HG03097 (cell line): Measurements from ENCODE around the gene CNTN3.

Source experiments
- ATAC-seq: cut with Tn5 transposase; IDR thresholded peaks from one replicate; pipeline ENCODE4 v1.9.1; 2021; ENCODE audit not compliant: unreplicated experiment, low FRiP score

CNTN3 gene

DNA sequence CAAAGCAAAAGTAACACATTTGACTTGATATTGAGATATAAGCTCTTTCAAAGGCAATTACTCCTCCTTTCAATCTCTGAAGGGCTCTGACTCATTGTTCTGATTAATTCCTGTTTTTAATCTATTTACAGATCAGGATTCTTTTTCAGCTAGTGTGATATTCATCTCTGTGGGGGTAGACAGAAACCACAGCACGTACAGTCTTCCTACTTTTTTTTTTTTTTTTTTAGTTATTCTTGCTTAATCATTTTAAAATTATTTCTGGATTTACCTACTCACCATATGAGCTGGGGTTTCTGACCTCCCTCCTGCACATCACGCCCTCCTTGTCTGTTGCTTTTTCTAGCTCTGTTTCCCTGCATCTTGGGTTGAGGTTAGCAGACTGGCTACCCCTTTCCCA is 1.4 kb downstream of the CNTN3 start:
- ATAC-seq, result no peak

DNA sequence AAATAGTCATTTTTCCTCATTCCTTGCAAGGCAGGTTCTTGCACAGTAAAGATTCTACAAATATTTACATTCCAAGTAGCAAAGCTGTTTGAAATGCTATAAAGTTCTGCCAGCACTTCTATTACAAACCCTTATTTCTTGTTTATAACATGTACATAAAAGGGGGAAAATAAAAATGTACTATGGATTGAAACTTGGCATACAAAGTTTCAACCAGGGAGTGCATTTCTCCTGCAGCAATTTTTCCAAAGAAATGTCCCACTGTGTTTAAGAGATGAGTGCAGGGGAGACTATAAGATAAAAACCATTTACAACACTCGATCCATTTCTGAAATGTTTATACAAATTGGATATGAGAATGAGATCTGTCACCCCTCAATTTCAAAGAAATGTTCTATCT is 3.3 kb downstream of the CNTN3 start:
- ATAC-seq, result no peak

DNA sequence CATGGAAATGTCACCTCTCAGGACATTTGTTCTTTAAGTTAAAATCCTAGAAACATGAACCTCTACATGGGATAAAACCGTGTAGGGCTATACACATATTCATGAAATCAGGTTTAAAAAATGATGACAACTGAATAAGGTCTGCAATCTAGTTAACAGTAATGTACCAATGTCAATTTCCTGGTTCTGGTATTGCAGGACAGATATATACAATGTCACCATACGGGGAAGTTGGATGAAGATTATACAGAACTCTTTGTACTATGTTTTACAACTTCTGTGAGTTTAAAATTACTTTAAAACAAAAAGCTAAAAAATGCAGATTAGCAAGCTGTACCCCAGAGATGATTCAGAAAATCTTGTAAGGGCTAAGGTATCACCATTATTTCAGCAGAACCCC is 6.7 kb downstream of the CNTN3 start:
- no peak for ATAC-seq

DNA sequence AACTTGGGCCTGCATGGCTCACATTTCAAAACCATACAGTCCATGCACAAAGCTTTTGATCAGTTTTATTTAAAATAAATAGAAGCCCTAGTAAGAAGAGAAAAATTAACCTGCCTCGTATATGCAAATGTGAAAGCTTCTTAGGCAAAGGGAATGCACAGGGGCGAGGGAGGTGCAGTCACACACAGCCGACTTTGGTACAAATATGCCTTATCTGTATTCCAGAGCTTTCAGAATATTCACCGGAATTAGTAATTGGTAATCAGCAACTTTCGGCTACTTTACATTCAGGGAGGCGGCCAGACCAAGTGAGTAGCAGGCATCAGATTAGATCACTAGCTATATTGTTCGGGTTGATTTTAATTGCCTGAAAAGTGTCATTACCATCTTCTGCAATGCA is 7.5 kb downstream of the CNTN3 start:
- no peak for ATAC-seq

DNA sequence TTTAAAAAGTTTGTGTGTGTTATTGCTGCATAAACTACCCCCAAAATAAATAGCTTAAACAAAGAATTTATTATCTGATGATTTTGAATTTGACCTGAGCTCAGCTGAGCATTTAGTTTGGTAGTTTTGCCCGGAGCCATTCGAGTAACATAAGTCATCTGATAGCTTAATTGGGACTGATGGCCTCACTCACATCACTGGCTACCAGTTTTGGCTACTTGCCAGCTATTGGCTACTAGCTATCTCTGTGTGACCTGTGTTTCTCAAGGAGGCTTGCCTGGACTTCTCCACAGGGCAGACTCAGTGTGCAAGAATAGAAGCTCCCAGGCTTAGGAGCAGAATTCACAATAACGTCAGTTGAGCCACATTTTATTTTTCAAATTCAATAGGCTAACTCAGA is 9.0 kb downstream of the CNTN3 start:
- ATAC-seq, result no peak

DNA sequence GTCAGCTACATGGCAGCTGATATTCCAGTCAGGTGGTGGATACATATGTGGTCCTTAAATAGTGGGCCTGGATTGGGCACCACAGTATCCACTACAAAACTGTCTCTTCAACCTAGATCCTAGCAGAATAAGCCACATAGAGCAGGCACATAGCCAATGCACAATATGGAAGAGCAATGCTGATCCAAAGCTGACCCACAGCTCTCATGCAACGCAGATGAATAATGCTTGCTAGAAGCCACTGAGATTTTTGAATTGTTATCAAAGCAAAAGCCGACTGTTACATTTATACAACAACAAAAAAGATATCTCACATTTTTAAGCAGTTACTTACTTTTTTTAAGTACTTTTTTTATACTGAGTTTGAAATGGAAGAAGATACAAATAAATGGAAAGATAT is 11.2 kb downstream of the CNTN3 start:
- ATAC-seq, result no peak

DNA sequence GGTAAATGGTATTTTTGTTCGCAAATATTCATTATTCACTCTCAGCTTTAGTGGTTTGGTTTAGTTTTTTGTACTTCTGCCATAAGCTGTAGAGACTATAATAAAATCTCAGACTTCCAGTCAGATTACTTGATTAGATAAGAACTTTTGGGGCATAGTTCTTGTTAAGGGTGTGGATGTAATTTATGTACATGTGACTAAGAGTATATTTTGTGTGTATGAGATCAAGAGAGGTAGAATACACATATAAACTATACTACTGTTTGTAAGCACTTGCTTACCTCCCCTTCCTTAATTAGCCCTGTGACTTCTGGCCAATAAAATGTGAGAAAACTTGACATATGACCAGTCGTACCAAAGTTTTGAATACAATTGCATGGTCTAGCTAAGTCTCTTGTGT is 12.0 kb downstream of the CNTN3 start:
- ATAC-seq, result no peak

DNA sequence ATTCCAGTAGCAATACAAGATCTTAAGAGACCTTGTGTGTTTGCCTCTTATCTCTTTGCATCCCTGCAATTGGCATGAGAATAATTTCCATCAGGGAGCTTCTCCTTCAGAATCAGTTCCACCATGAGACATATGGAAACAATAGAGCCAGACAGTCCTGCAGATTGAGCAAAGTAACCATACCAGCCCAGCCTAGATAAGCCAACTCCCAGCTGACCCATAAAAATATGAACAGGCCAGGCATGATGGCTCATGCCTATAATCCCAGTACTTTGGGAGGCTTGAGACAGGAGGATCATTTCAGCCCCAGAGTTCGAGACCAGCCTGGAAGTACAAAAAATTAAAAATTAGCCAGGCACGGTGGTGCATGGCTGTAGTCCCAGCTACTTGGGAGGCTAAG is 12.7 kb downstream of the CNTN3 start:
- no peak for ATAC-seq

DNA sequence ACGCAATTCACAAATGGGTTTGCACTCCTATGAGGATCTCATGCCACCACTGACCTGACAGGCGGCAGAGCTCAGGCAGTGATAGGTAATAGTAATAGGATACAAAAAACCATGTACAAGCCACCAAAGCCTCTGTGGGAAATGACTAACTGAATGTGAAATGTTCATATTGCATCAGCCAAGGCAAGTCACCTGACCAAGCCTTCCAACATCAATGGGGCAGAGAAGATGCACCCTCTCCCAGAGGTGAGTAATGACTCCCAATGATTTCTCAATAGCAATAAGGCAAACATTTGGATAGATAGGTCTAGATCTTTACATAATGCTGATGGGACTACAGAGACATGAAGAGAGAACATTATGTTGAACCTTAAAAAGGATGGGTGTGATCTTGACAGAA is 14.9 kb downstream of the CNTN3 start:
- ATAC-seq, result no peak

DNA sequence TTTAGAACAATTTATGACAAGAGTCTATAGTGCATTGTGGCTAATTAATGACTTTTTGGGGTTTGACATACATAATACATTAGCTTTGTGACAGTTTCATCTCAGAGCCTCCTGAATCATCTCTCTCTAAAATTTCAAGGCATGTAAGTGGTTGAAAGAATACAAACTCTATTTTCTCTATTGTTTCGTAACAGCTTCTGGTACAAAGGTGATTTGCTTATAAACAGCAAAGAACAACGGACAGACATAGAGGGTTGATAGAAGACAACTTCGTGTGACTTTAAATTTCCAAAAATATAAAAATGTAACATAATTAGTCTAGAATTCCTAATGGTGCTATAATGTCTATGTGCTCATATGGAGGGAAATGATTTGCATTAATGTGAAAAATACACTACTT is 21.3 kb downstream of the CNTN3 start:
- no peak for ATAC-seq

DNA sequence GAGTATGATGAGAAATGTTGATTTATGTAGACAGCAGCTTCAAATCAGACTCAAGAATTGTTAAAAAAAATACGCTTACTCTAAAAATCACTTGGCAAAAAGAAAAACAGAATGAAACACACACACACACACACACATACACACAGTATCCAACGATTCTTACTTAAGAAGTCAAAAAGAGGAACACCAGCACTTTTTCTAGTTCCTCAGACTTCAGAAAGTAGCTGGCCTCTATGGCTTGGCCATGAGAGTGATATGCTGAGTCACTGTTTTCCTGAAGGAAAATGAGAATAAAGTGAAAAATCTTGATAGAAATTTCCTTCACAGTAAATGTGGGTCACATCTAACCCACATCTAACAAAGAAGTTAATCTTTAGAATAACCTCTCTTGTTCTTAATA is 22.1 kb downstream of the CNTN3 start:
- no peak for ATAC-seq

DNA sequence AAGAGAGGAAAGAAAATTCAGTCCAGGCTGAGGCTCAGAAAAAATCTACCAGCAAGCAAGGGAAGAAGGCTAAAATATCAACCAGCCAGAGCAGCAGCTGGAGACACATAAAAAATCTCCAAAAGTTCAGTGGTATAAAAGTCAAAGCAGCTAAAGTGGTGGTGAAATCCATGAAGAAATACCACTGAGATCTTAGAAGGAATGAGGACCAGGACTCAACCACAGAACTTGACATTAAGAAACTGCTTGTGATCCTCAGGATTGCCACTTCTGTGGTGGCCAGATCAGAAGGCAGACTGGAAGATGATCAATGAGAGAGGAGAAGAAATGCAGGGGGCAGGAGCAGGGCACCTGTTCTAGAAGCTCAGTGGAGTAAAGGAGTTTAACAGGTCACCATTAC is 22.5 kb downstream of the CNTN3 start:
- no peak for ATAC-seq

DNA sequence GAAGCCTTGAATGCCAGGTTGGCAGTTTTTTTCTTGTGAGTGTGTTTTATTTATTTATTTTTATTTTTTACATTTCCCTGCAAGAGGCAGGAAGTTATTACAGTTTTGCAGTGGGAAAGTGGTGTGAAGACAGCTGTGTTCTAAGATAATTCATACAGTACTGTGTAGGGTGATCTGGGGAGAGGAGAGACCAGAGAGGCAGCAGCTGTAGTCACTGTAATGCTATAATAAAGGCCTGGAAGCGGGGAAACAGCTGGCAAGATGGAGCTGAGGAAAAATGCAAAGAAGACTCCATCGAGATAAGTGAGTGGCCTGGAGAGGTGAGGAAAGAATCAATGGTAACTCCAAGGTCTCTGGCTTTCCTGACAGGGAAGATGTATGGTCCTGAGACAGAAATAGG is 23.1 kb downstream of the CNTN3 start:
- no peak for ATAC-seq

DNA sequence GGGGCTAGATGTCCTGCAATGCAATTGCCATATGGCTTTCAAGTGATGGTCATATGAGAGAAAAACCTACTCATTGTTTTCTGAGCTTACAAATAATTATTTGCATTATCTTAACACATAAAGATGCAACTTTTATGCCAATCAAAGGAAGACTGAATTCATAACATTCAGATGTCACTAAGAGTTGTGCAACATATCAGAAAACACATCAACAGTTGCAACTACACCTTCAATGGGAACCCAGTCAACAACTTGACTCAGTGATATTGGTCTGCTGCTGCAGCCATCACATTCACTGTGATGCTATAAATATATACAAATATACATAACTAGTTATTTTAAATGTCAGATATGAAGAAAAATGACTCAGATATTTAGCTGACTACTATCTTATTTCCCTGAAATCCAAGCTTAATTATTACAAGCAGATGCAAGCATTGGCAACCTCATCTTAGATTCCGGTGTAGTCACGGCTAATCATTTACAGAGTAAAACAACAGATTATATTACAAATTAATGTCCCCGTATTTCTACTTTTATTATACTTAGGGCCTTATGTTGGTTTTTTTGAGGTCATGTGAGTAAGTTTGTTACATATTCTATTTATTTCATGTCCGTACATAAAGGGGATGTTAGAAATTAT is 23.7 kb downstream of the CNTN3 start:
- no peak for ATAC-seq

DNA sequence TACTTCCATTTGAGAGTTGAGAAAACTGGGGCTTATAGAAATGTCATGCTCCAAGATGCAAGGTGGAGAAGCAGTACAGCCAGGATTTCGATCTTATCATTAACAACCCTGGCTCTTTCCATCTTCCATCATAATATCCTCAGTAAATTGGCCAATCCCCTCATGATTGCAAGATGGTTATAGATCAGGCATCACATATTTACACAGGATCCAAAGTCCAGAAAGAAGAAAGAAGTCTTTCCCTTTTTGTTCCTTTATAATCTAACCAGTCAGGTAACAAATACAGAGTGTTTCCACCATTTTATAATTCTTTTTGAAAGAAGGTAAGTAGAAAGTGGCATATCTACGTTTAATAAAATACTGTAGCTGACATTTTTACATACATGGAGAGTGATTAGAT is 29.7 kb downstream of the CNTN3 start:
- no peak for ATAC-seq

DNA sequence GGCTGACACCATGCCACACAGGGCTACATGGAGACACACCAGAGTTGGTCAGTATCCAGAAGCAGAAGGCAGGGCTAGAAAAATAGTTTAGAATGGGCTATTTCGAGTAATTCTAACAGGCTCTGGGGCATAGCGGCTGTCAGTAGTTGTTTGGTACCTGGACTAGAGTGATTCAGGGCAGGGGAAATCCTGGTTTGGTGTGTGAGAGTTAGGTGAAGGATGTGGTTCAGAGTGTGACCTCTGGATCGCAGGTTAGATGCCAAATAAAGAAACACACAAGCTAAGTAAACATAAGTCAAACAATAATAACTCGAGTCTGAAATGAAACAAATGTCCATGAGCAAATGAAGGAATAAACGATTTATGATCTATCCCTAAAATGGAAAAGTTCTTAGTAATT is 31.5 kb downstream of the CNTN3 start:
- ATAC-seq, result no peak

DNA sequence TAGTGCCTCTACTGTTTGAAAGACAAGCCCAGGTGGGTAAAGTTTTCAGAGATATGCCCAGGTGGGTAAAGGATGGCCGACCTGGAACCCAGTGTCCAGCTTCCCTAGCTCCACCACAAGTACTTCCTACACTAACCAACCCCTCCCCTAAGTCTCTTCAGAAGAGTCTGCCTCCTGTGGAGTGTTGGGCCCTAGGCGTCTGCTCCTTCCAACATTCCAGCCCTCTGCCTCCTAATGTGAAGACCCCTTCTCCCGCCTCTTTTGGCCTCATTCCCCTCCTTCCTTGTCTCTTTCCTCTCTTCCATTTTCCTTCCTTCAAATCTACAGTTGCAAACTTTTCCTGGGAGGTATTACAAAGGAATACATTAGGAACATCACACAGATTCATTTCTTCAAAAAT is 38.6 kb downstream of the CNTN3 start:
- no peak for ATAC-seq

DNA sequence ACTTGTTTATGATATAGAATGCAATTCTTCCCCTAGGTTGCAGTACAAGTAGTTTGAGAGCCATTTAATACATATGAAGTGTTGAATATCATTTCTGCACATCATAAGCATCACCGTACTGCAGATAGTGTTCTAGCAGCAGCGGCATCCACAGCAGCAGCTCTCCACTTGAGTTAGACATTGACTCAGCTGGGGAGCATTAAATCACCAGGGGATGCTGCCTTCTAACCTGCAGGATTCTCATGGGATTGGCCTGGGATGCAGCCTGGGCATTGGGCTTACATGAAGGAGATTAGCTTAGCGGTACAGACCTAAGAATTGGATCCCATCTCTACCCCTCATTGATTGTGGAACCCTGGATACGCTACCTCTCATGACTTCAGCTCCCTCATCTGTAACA is 43.3 kb downstream of the CNTN3 start:
- ATAC-seq, result no peak
